ENCODE data around the gene HDAC3.
A peak's percentile ranks its signal among the peaks of the same experiment; 100 is the strongest.

Gene HDAC3

GRCh38 chr5:141668601-141669265, 32.1 kb upstream of the HDAC3 start:
- no peaks in the 10 kb centered on the region for H3K9me3 Mint-ChIP-seq
- H3K36me3 Mint-ChIP-seq, result peaks cover 16% of the 10 kb centered on the region
- peak overlapping the region; percentile 5 for H3K27ac Mint-ChIP-seq
- DNase-seq (ENCODE audit: low spot score in 2 of 2) (no peak), ATAC-seq (no peak)
- H3K4me3 Mint-ChIP-seq, result no peak overlapping the region
- H3K4me1 Mint-ChIP-seq, result peaks cover 6% of the 10 kb centered on the region

- no peak for ATAC-seq
- Mint-ChIP-seq H3K27ac (no peak overlapping the region), H3K4me1 (peaks cover 6% of the 10 kb centered on the region)
Observed at GRCh38 chr5:141665995-141666940, 29.6 kb upstream of the HDAC3 start.

GRCh38 chr5:141664733-141665461, 28.2 kb upstream of the HDAC3 start:
- Mint-ChIP-seq H3K4me3 (no peak overlapping the region), H3K27ac (no peak overlapping the region), H3K4me1 (peaks cover 6% of the 10 kb centered on the region), H3K9me3 (no peaks in the 10 kb centered on the region), H3K36me3 (peaks cover 16% of the 10 kb centered on the region)
- ATAC-seq, result peak; percentile 92
- peak; percentile 67 to 88 for DNase-seq (ENCODE audit: low spot score in 2 of 2)

More at GRCh38 chr5:141665995-141666940, 29.6 kb upstream of the HDAC3 start:
- Mint-ChIP-seq H3K9me3 (no peaks in the 10 kb centered on the region), H3K36me3 (peaks cover 16% of the 10 kb centered on the region), H3K4me3 (no peak overlapping the region)
- DNase-seq (ENCODE audit: low spot score in 2 of 2), result no peak

- H3K4me3 Mint-ChIP-seq, result no peak overlapping the region
- H3K27ac Mint-ChIP-seq, result no peak overlapping the region
- peaks cover 10% of the 10 kb centered on the region for H3K36me3 Mint-ChIP-seq
- H3K4me1 Mint-ChIP-seq, result peaks cover 6% of the 10 kb centered on the region
- no peak for DNase-seq (ENCODE audit: low spot score in 2 of 2)
- no peaks in the 10 kb centered on the region for H3K9me3 Mint-ChIP-seq
- no peak for ATAC-seq
Observed at GRCh38 chr5:141663506-141663905, 26.9 kb upstream of the HDAC3 start.

- ATAC-seq (no peak), DNase-seq (ENCODE audit: low spot score in 2 of 2) (no peak)
- Mint-ChIP-seq H3K4me1 (peaks cover 20% of the 10 kb centered on the region), H3K36me3 (peaks cover 15% of the 10 kb centered on the region), H3K4me3 (no peak overlapping the region), H3K27ac (no peak overlapping the region), H3K9me3 (no peaks in the 10 kb centered on the region)
Observed at GRCh38 chr5:141662028-141662427, 25.4 kb upstream of the HDAC3 start.

- Mint-ChIP-seq H3K9me3 (no peaks in the 10 kb centered on the region), H3K4me3 (no peak overlapping the region), H3K36me3 (peaks cover 11% of the 10 kb centered on the region), H3K27ac (peak overlapping the region; percentile 41), H3K4me1 (peaks cover 14% of the 10 kb centered on the region)
- peak; percentile 96 for ATAC-seq
- no peak for DNase-seq (ENCODE audit: low spot score in 2 of 2)
Observed at GRCh38 chr5:141657937-141658545, 21.4 kb upstream of the HDAC3 start.

GRCh38 chr5:141657404-141657803, 20.8 kb upstream of the HDAC3 start:
- DNase-seq (ENCODE audit: low spot score in 2 of 2), result no peak
- peak overlapping the region; percentile 41 for H3K27ac Mint-ChIP-seq
- H3K9me3 Mint-ChIP-seq, result no peaks in the 10 kb centered on the region
- ATAC-seq, result no peak
- H3K4me3 Mint-ChIP-seq, result no peak overlapping the region
- H3K36me3 Mint-ChIP-seq, result peaks cover 11% of the 10 kb centered on the region
- peaks cover 20% of the 10 kb centered on the region for H3K4me1 Mint-ChIP-seq

GRCh38 chr5:141656396-141656795, 19.7 kb upstream of the HDAC3 start:
- peaks cover 29% of the 10 kb centered on the region for H3K4me1 Mint-ChIP-seq
- peaks cover 11% of the 10 kb centered on the region for H3K36me3 Mint-ChIP-seq
- peak overlapping the region; percentile 6 for H3K27ac Mint-ChIP-seq
- no peak for DNase-seq (ENCODE audit: low spot score in 2 of 2)
- H3K9me3 Mint-ChIP-seq, result no peaks in the 10 kb centered on the region
- no peak for ATAC-seq
- no peak overlapping the region for H3K4me3 Mint-ChIP-seq

GRCh38 chr5:141655020-141655419, 18.4 kb upstream of the HDAC3 start:
- Mint-ChIP-seq H3K36me3 (peaks cover 11% of the 10 kb centered on the region), H3K27ac (no peak overlapping the region), H3K9me3 (no peaks in the 10 kb centered on the region), H3K4me1 (peaks cover 43% of the 10 kb centered on the region), H3K4me3 (no peak overlapping the region)
- ATAC-seq (no peak), DNase-seq (ENCODE audit: low spot score in 2 of 2) (no peak)

- Mint-ChIP-seq H3K27ac (no peak overlapping the region), H3K36me3 (peaks cover 11% of the 10 kb centered on the region), H3K4me3 (no peak overlapping the region), H3K4me1 (peaks cover 50% of the 10 kb centered on the region), H3K9me3 (no peaks in the 10 kb centered on the region)
- DNase-seq (ENCODE audit: low spot score in 2 of 2) (no peak), ATAC-seq (no peak)
Observed at GRCh38 chr5:141654298-141654697, 17.6 kb upstream of the HDAC3 start.

GRCh38 chr5:141651728-141652105, 15.1 kb upstream of the HDAC3 start:
- DNase-seq (ENCODE audit: low spot score in 2 of 2) (no peak), ATAC-seq (no peak)
- Mint-ChIP-seq H3K27ac (peak overlapping the region; percentile 96), H3K9me3 (no peaks in the 10 kb centered on the region), H3K36me3 (peaks cover 24% of the 10 kb centered on the region), H3K4me3 (peak overlapping the region; percentile 94), H3K4me1 (peaks cover 43% of the 10 kb centered on the region)

GRCh38 chr5:141650851-141651727, 14.4 kb upstream of the HDAC3 start, which contains the start of gene FCHSD1:
TSS of gene FCHSD1 (minus strand) at chr5:141651418. CDS start at chr5:141651368, 50 bp downstream.
- Mint-ChIP-seq H3K9me3 (no peaks in the 10 kb centered on the region), H3K36me3 (peaks cover 30% of the 10 kb centered on the region), H3K27ac (peak within 1 kb of the TSS; percentile 96), H3K4me1 (peaks cover 47% of the 10 kb centered on the region), H3K4me3 (peak within 1 kb of the TSS; percentile 94)
- ATAC-seq, result peak; percentile 92
- DNase-seq (ENCODE audit: low spot score in 2 of 2), result peak; percentile 85 to 93

- DNase-seq (ENCODE audit: low spot score in 2 of 2) (no peak), ATAC-seq (no peak)
- Mint-ChIP-seq H3K27ac (peak overlapping the region; percentile 96), H3K9me3 (no peaks in the 10 kb centered on the region), H3K4me1 (peaks cover 50% of the 10 kb centered on the region), H3K4me3 (peak overlapping the region; percentile 94), H3K36me3 (peaks cover 37% of the 10 kb centered on the region)
Observed at GRCh38 chr5:141649972-141650371, 13.3 kb upstream of the HDAC3 start.

- H3K27ac Mint-ChIP-seq, result peak overlapping the region; percentile 96
- DNase-seq (ENCODE audit: low spot score in 2 of 2), result no peak
- no peak overlapping the region for H3K4me3 Mint-ChIP-seq
- H3K4me1 Mint-ChIP-seq, result peaks cover 54% of the 10 kb centered on the region
- ATAC-seq, result no peak
- no peaks in the 10 kb centered on the region for H3K9me3 Mint-ChIP-seq
- H3K36me3 Mint-ChIP-seq, result peaks cover 43% of the 10 kb centered on the region
Observed at GRCh38 chr5:141649056-141649688, 12.5 kb upstream of the HDAC3 start.

Measured in stimulated activated effector memory CD8-positive, alpha-beta T cell treated with anti-CD3 and anti-CD28 coated beads, Interleukin-12 subunit alpha, Interleukin-12 subunit beta, amount 100 ng/mL, for 72 hours (primary cell).